GM12892 (cell line): ENCODE data around the gene TTYH3.

Experiments
- POLR2A ChIP-seq: IDR thresholded peaks from 2 replicates; pipeline ENCODE4 v1.6.1; 2011; ENCODE audit warnings: low read depth, low read length, control low read depth
- POLR2AphosphoS5 ChIP-seq: IDR thresholded peaks from 2 replicates; pipeline ENCODE4 v1.6.1; 2011; ENCODE audit warnings: low read depth, low read length, control low read depth
- TAF1 ChIP-seq: IDR thresholded peaks from 2 replicates; pipeline ENCODE4 v1.6.1; 2011; ENCODE audit warnings: low read depth, mild to moderate bottlenecking, control low read depth, low read length, borderline replicate concordance

- TF ChIP-seq POLR2AphosphoS5 = no peak
- TF ChIP-seq POLR2A = no peak
- TF ChIP-seq TAF1 = no peak
These were observed 27.1 kb upstream of the TTYH3 start for GRCh38 chr7:2604608-2605174.
